SK-N-SH (cell line): Measurements from ENCODE around the gene FNTB. TPM values are rescaled to one million over a fixed set of nuclear protein-coding genes. Genes with fewer than 3 reads are reported as not detected.
"Not testable (repeated sequence)": the region's sequence is repeated elsewhere in the genome, so short reads cannot be mapped to it uniquely, and the experiment has no call there.

ENCODE experiments used
- CTCF ChIA-PET: fragments of 300-600, 350-600 bp; formaldehyde crosslinking; extraction: SDS; loops from one replicate; lab custom pipeline; 2021; lab: Yijun Ruan, JAX
- POLR2A ChIA-PET: fragments of 350-600 bp; sonication (Branson Sonifier 250); formaldehyde crosslinking; extraction: SDS; loops from one replicate; lab custom pipeline; 2020; ENCODE audit warnings: antibody characterized with exemption, inconsistent platforms; lab: Yijun Ruan, JAX
- DNase-seq: peaks from one replicate; pipeline ENCODE4 v3.0.0; 2012
- H2AFZ ChIP-seq: fragments of 200-600 bp; sonication (generic); 2 replicates; pipeline ENCODE4 v1.8.1; 2016; ENCODE audit warnings: antibody characterized with exemption, mild to moderate bottlenecking, low read depth
- H3F3A ChIP-seq: fragments of 200-600 bp; sonication (generic); replicated peaks from 2 replicates; pipeline ENCODE3; 2016; ENCODE audit warnings: antibody characterized with exemption, mild to moderate bottlenecking; ENCODE audit not compliant: insufficient read depth
- H3K27ac ChIP-seq, 2 experiments: fragments of 200-500 bp in 1 of 2; fragments of 200-600 bp in 1 of 2; sonication (Bioruptor generic) in 1 of 2; sonication (generic), shearing (Covaris generic) in 1 of 2; 2 replicates each; pipeline versions ENCODE4 v1.5.1 to v1.6.1; 2014 to 2016; ENCODE audit warnings: low read depth in 2 of 2, inconsistent platforms in 1 of 2, low read length in 1 of 2, mild to moderate bottlenecking in 1 of 2, mixed read lengths in 1 of 2
- H3K27me3 ChIP-seq: fragments of 200-600 bp; sonication (generic), shearing (Covaris generic); 2 replicates; pipeline ENCODE4 v1.6.1; 2016; ENCODE audit warnings: mixed run types; ENCODE audit not compliant: insufficient read depth
- H3K36me3 ChIP-seq, 2 experiments: fragments of 200-500 bp in 1 of 2; fragments of 200-600 bp in 1 of 2; sonication (Bioruptor generic) in 1 of 2; sonication (generic) in 1 of 2; replicated peaks in 1 of 2; 2 replicates each; pipeline versions ENCODE3 to v1.5.1; 2014 to 2016; ENCODE audit warnings: low read length in 1 of 2, mild to moderate bottlenecking in 1 of 2; ENCODE audit not compliant: insufficient read depth in 2 of 2, control insufficient read depth in 1 of 2
- H3K4me1 ChIP-seq, 2 experiments: fragments of 200-500 bp in 1 of 2; fragments of 200-600 bp in 1 of 2; sonication (Bioruptor generic) in 1 of 2; sonication (generic), shearing (Covaris generic) in 1 of 2; 2 replicates each; pipeline versions ENCODE4 v1.5.1 to v1.6.1; 2014 to 2016; ENCODE audit warnings: low read depth in 1 of 2, low read length in 1 of 2, mixed run types in 1 of 2; ENCODE audit not compliant: insufficient read depth in 2 of 2, control insufficient read depth in 1 of 2
- H3K4me2 ChIP-seq: fragments of 200-600 bp; sonication (generic), shearing (Covaris generic); 2 replicates; pipeline ENCODE4 v1.6.1; 2017; ENCODE audit warnings: mixed run types
- H3K4me3 ChIP-seq, 2 experiments: fragments of 200-500 bp in 1 of 2; fragments of 200-600 bp in 1 of 2; sonication (Bioruptor generic) in 1 of 2; sonication (generic), shearing (Covaris generic) in 1 of 2; 2 replicates each; pipeline versions ENCODE4 v1.5.1 to v1.8.1; 2014 to 2016; ENCODE audit warnings: low read depth in 2 of 2, inconsistent platforms in 1 of 2, low read length in 1 of 2, mild to moderate bottlenecking in 1 of 2, mixed read lengths in 1 of 2, moderate library complexity in 1 of 2
- H3K79me2 ChIP-seq: fragments of 200-600 bp; sonication (generic); 2 replicates; pipeline ENCODE4 v1.8.1; 2017; ENCODE audit warnings: mild to moderate bottlenecking; ENCODE audit not compliant: insufficient read depth
- H3K9ac ChIP-seq: fragments of 200-600 bp; sonication (generic); 2 replicates; pipeline ENCODE4 v1.6.1; 2017; ENCODE audit warnings: mixed run types
- H3K9me2 ChIP-seq: fragments of 200-600 bp; sonication (generic); 2 replicates; pipeline ENCODE4 v1.6.1; 2017; ENCODE audit warnings: mixed run types
- H3K9me3 ChIP-seq: fragments of 200-600 bp; sonication (generic); 2 replicates; pipeline ENCODE4 v1.6.1; 2017; ENCODE audit warnings: mixed run types, mild to moderate bottlenecking, moderate library complexity
- H4K20me1 ChIP-seq: fragments of 200-600 bp; sonication (generic); 2 replicates; pipeline ENCODE4 v1.6.1; 2017; ENCODE audit warnings: mild to moderate bottlenecking, mixed run types; ENCODE audit not compliant: insufficient read depth
- EZH2phosphoT487 ChIP-seq: fragments of 200-600 bp; sonication (generic); IDR thresholded peaks from 2 replicates; pipeline ENCODE4 v1.6.1; 2017; ENCODE audit warnings: low read depth, mixed run types, mild to moderate bottlenecking, antibody characterized with exemption, moderate library complexity, borderline replicate concordance
- GABPA ChIP-seq: IDR thresholded peaks from 2 replicates; pipeline ENCODE4 v1.4.0; 2012; ENCODE audit warnings: low read depth, mild to moderate bottlenecking
- GATA2 ChIP-seq: sonication (generic); formaldehyde crosslinking; IDR thresholded peaks from 2 replicates; pipeline ENCODE4 v1.5.0; 2020; ENCODE audit warnings: mild to moderate bottlenecking, missing genetic modification reagents
- JUND ChIP-seq: IDR thresholded peaks from 2 replicates; pipeline ENCODE4 v1.4.0; 2012
- MAX ChIP-seq: IDR thresholded peaks from 2 replicates; pipeline ENCODE4 v1.4.0; 2012; ENCODE audit warnings: low read depth
- MXI1 ChIP-seq: IDR thresholded peaks from 2 replicates; pipeline ENCODE4 v1.6.1; 2012; ENCODE audit warnings: mild to moderate bottlenecking, low read depth, low read length, improper control_type of control experiment
- NFIC ChIP-seq: IDR thresholded peaks from 2 replicates; pipeline ENCODE4 v1.4.0; 2012; ENCODE audit warnings: borderline replicate concordance
- NRF1 ChIP-seq: IDR thresholded peaks from 2 replicates; pipeline ENCODE4 v1.6.1; 2012; ENCODE audit warnings: low read depth, mild to moderate bottlenecking, low read length
- PBX3 ChIP-seq: IDR thresholded peaks from 2 replicates; pipeline ENCODE4; 2012
- POLR2AphosphoS5 ChIP-seq: IDR thresholded peaks from 2 replicates; pipeline ENCODE4 v1.6.1; 2012; ENCODE audit warnings: low read depth, low read length
- RAD21 ChIP-seq: IDR thresholded peaks from 2 replicates; pipeline ENCODE4 v1.6.1; 2012; ENCODE audit warnings: mild to moderate bottlenecking, low read length
- REST ChIP-seq: IDR thresholded peaks from 2 replicates; pipeline ENCODE4 v1.6.1; 2012; ENCODE audit warnings: mild to moderate bottlenecking, low read depth, low read length, moderate library complexity
- RFX5 ChIP-seq: IDR thresholded peaks from 2 replicates; pipeline ENCODE4 v1.6.1; 2012; ENCODE audit warnings: mild to moderate bottlenecking, improper control_type of control experiment, low read length
- RXRA ChIP-seq: IDR thresholded peaks from 2 replicates; pipeline ENCODE4 v1.4.0; 2012; ENCODE audit warnings: low read depth, mild to moderate bottlenecking, borderline replicate concordance
- SIN3A ChIP-seq: IDR thresholded peaks from 2 replicates; pipeline ENCODE4 v1.6.1; 2012; ENCODE audit warnings: low read depth, mild to moderate bottlenecking, low read length, moderate library complexity, borderline replicate concordance
- TAF1 ChIP-seq: IDR thresholded peaks from 2 replicates; pipeline ENCODE4 v1.6.1; 2012; ENCODE audit warnings: low read depth, mild to moderate bottlenecking, low read length, moderate library complexity, borderline replicate concordance
- TCF12 ChIP-seq: IDR thresholded peaks from 2 replicates; pipeline ENCODE4 v1.4.0; 2012
- TEAD4 ChIP-seq: IDR thresholded peaks from 2 replicates; pipeline ENCODE4 v1.4.0; 2012; ENCODE audit warnings: mild to moderate bottlenecking, borderline replicate concordance; ENCODE audit not compliant: insufficient read depth
- USF2 ChIP-seq: fragments of 150-350 bp; IDR thresholded peaks from 2 replicates; pipeline ENCODE4 v1.6.1; 2017; ENCODE audit warnings: antibody characterized with exemption, low read length, low read depth, borderline replicate concordance
- YY1 ChIP-seq: IDR thresholded peaks from 2 replicates; pipeline ENCODE4 v1.4.0; 2012; ENCODE audit warnings: low read depth, mild to moderate bottlenecking
- WGBS: methylation state at CpG from one replicate; pipeline ENCODE4 v1.1.6; 2017; ENCODE audit warnings: low lambda C conversion rate; 5-methylcytosine and 5-hydroxymethylcytosine counted together
- polyA plus RNA-seq, 3 experiments: library from polyadenylated mRNA; depleted of rRNA; stranded (reverse); fragments of >200 nt; gene quantifications; 2 replicates each; pipeline ENCODE4 v1.2.3, GENCODE V29; 2012

Gene FNTB
- polyA plus RNA-seq, 1 of the 3 experiments (the other 2 are of a cell fraction): 18.4 TPM

- WGBS: 83% methylated on average over 3 of the region's 3 CpGs
- no peak overlapping the region for H3K4me2 ChIP-seq
- H3F3A ChIP-seq: no peaks in the 10 kb centered on the region
- CTCF ChIA-PET: interaction anchor here (2.4 to 5.2 kb wide), 2 partner anchors 9 to 12 kb away, joined by 6 to 30 read pairs; no protein-coding TSS in a partner anchor
- H3K9ac ChIP-seq: no peak overlapping the region
- no peaks in the 10 kb centered on the region for H3K4me1 ChIP-seq
- no peaks in the 10 kb centered on the region for H3K27me3 ChIP-seq
- DNase-seq: no peak
- H3K9me3 ChIP-seq: no peaks in the 10 kb centered on the region
- H4K20me1 ChIP-seq: no peaks in the 10 kb centered on the region
- no peak overlapping the region for H3K4me3 ChIP-seq
- H3K27ac ChIP-seq: no peak overlapping the region
- TF ChIP-seq MXI1 (no peak), SIN3A (no peak), JUND (no peak), NRF1 (no peak), RAD21 (no peak), TCF12 (no peak), TEAD4 (no peak), TAF1 (no peak), PBX3 (no peak), EZH2phosphoT487 (no peak), USF2 (no peak), GABPA (no peak), NFIC (no peak), POLR2AphosphoS5 (no peak), YY1 (no peak), REST (no peak), RXRA (no peak), GATA2 (CRISPR knock-in tag) (no peak), RFX5 (no peak), MAX (no peak)
- H3K36me3 ChIP-seq: peaks cover 9 to 17% of the 10 kb centered on the region in 2 experiments
- no peaks in the 10 kb centered on the region for H3K9me2 ChIP-seq
- H3K79me2 ChIP-seq: no peaks in the 10 kb centered on the region
- POLR2A ChIA-PET: no interaction called here
- H2AFZ ChIP-seq: no peak overlapping the region
These were observed 42.2 kb downstream of the FNTB start for GRCh38 chr14:65028937-65029336.

- H2AFZ ChIP-seq, H3K4me2 ChIP-seq, H3K27ac ChIP-seq, DNase-seq, H3K9ac ChIP-seq, H3K79me2 ChIP-seq, H4K20me1 ChIP-seq, H3K4me1 ChIP-seq, POLR2A ChIA-PET, H3F3A ChIP-seq, H3K4me3 ChIP-seq, H3K9me2 ChIP-seq, H3K9me3 ChIP-seq, H3K27me3 ChIP-seq: not testable (repeated sequence)
- H3K36me3 ChIP-seq: peaks cover 9 to 17% of the 10 kb centered on the region in 2 experiments
- over 99% methylated on average over 10 of the region's 10 CpGs for WGBS
- CTCF ChIA-PET: interaction anchor here (5.2 kb wide), 1 partner anchor 11 kb away, joined by 30 read pairs; no protein-coding TSS in a partner anchor
These were observed 44.6 kb downstream of the FNTB start for GRCh38 chr14:65031321-65031720.
